Caco-2 (cell line): ENCODE data around the gene C10orf90. TPM values are rescaled to one million over a fixed set of nuclear protein-coding genes. Genes with fewer than 3 reads are reported as not detected.

ENCODE experiments used
- BruUV-seq: library from RNA; stranded (reverse); fragments of 400-500 nt; replicated peaks from 2 replicates; lab custom pipeline; 2021; lab: Mats Ljungman, UMichigan
- CTCF ChIA-PET: fragments of 300-600 bp; sonication (Branson Sonifier 250); formaldehyde crosslinking; loops from one replicate; lab custom pipeline; 2022; ENCODE audit warnings: antibody characterized with exemption; lab: Charles Lee
- POLR2A ChIA-PET: fragments of 300-600 bp; sonication (Branson Sonifier 250); formaldehyde crosslinking; loops from one replicate; lab custom pipeline; 2022; ENCODE audit warnings: antibody characterized with exemption; lab: Charles Lee
- DNase-seq, 2 experiments: peaks; one replicate each; pipeline versions ENCODE4 v3.0.0 to v3.0.0-alpha.2; 2020 to 2022
- H3K27me3 ChIP-seq: replicated peaks from 2 replicates; pipeline ENCODE4 v1.6.0; 2011; ENCODE audit warnings: low read length; ENCODE audit not compliant: control insufficient read depth, insufficient read depth
- H3K36me3 ChIP-seq: 2 replicates; pipeline ENCODE4 v1.5.1; 2011; ENCODE audit warnings: low read length; ENCODE audit not compliant: control insufficient read depth, insufficient read depth
- H3K4me1 ChIP-seq: fragments of 250-450 bp; sonication (Bioruptor Pico); 2 replicates; pipeline ENCODE4 v1.5.1; 2020; ENCODE audit warnings: mild to moderate bottlenecking
- H3K4me3 ChIP-seq: 2 replicates; pipeline ENCODE4 v1.5.1; 2011; ENCODE audit warnings: low read depth, mild to moderate bottlenecking, control low read depth, low read length
- H3K9me3 ChIP-seq: fragments of 250-450 bp; sonication (Bioruptor Pico); 2 replicates; pipeline ENCODE4 v1.5.1; 2020; ENCODE audit warnings: mild to moderate bottlenecking, moderate library complexity
- H3K27ac Mint-ChIP-seq: one replicate; pipeline ENCODE4 v1.8.0; 2022; ENCODE audit warnings: mixed read lengths; ENCODE audit not compliant: unreplicated experiment
- H3K27me3 Mint-ChIP-seq: one replicate; pipeline ENCODE4 v1.8.0; 2022; ENCODE audit warnings: mixed read lengths; ENCODE audit not compliant: insufficient read depth, unreplicated experiment
- H3K36me3 Mint-ChIP-seq: one replicate; pipeline ENCODE4 v1.8.0; 2022; ENCODE audit warnings: mild to moderate bottlenecking, mixed read lengths; ENCODE audit not compliant: insufficient read depth, unreplicated experiment
- H3K4me1 Mint-ChIP-seq: one replicate; pipeline ENCODE4 v1.8.0; 2022; ENCODE audit warnings: low read depth, mixed read lengths; ENCODE audit not compliant: unreplicated experiment
- H3K4me3 Mint-ChIP-seq: one replicate; pipeline ENCODE4 v1.8.0; 2022; ENCODE audit warnings: mild to moderate bottlenecking, moderate library complexity, mixed read lengths; ENCODE audit not compliant: unreplicated experiment
- H3K9me3 Mint-ChIP-seq: one replicate; pipeline ENCODE4 v1.8.0; 2022; ENCODE audit warnings: mixed read lengths; ENCODE audit not compliant: unreplicated experiment
- intact Hi-C: fragments of 100-400 bp; cut with micrococcal nuclease; formaldehyde crosslinking; loops from one replicate; pipeline ENCODE4 v1.10.0; 2022; ENCODE audit not compliant: unreplicated experiment
- total RNA-seq: library from RNA; stranded (reverse); gene quantifications from 2 replicates; pipeline ENCODE4 v1.2.3, GENCODE V29; 2022
- TF ChIP-seq, protein P1 (sequence below), 2 experiments: fragments of 200-600 bp in 1 of 2; IDR thresholded peaks; 1 replicate in 1 of 2; 2 replicates in 1 of 2; pipeline versions ENCODE4 v1.5.1 to v1.8.0; 2011 to 2022; ENCODE audit warnings: antibody characterized with exemption in 1 of 2, control low read depth in 1 of 2, inconsistent platforms in 1 of 2, low read depth in 1 of 2, low read length in 1 of 2, mild to moderate bottlenecking in 1 of 2, moderate library complexity in 1 of 2; ENCODE audit not compliant: insufficient read depth in 1 of 2, severe bottlenecking in 1 of 2, unreplicated experiment in 1 of 2

The C10orf90 gene
- total RNA-seq, 1 experiment from 2014 or later, result not detected

DNA sequence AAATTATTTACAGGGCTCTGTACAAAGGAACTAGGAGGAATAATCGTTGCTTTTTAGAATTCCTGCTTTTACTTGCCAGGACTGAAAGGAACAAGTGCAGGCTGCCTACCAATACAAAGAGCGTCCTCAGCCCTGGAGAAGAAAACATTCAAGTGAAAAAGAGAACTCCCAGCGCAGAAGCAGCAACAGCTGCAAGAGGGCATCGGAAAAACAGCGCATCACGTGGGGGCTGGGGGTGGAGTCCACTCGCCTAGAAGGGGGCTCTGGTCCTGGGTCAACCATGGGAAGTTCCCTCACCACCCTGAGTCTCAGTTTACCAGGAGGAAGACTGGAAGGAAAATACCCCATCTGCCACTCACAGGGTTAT, 385 bp upstream of the C10orf90 start:
- no peak overlapping the region for H3K4me3 ChIP-seq
- Mint-ChIP-seq H3K4me3 (no peak overlapping the region), H3K9me3 (no peaks in the 10 kb centered on the region), H3K4me1 (no peaks in the 10 kb centered on the region), H3K27me3 (peaks cover 8% of the 10 kb centered on the region), H3K36me3 (no peaks in the 10 kb centered on the region), H3K27ac (no peak overlapping the region)
- ChIA-PET POLR2A (no interaction called here), CTCF (no interaction called here)
- no peaks in the 10 kb centered on the region for H3K4me1 ChIP-seq
- DNase-seq, result no peak
- TF ChIP-seq, protein P1, sequence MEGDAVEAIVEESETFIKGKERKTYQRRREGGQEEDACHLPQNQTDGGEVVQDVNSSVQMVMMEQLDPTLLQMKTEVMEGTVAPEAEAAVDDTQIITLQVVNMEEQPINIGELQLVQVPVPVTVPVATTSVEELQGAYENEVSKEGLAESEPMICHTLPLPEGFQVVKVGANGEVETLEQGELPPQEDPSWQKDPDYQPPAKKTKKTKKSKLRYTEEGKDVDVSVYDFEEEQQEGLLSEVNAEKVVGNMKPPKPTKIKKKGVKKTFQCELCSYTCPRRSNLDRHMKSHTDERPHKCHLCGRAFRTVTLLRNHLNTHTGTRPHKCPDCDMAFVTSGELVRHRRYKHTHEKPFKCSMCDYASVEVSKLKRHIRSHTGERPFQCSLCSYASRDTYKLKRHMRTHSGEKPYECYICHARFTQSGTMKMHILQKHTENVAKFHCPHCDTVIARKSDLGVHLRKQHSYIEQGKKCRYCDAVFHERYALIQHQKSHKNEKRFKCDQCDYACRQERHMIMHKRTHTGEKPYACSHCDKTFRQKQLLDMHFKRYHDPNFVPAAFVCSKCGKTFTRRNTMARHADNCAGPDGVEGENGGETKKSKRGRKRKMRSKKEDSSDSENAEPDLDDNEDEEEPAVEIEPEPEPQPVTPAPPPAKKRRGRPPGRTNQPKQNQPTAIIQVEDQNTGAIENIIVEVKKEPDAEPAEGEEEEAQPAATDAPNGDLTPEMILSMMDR (IDR thresholded peaks at IDR 0.05; ENCODE audit: insufficient read depth in 1 of 2, low read depth in 1 of 2, low read length in 1 of 2, severe bottlenecking in 1 of 2, unreplicated experiment in 1 of 2), result no peak
- intact Hi-C loops, result no loop called here
- no peaks in the 10 kb centered on the region for H3K36me3 ChIP-seq
- H3K27me3 ChIP-seq, result no peaks in the 10 kb centered on the region
- no TSS peak for BruUV-seq
- H3K9me3 ChIP-seq, result no peaks in the 10 kb centered on the region

- ChIA-PET CTCF (no interaction called here), POLR2A (no interaction called here)
- no peaks in the 10 kb centered on the region for H3K4me1 Mint-ChIP-seq
- no peak overlapping the region for H3K4me3 Mint-ChIP-seq
- no peaks in the 10 kb centered on the region for H3K9me3 Mint-ChIP-seq
- peaks cover 5% of the 10 kb centered on the region for H3K27me3 Mint-ChIP-seq
- TF ChIP-seq, protein P1 (IDR thresholded peaks at IDR 0.05; ENCODE audit: insufficient read depth in 1 of 2, low read depth in 1 of 2, low read length in 1 of 2, severe bottlenecking in 1 of 2, unreplicated experiment in 1 of 2), result no peak
- Histone ChIP-seq H3K9me3 (no peaks in the 10 kb centered on the region), H3K4me1 (no peaks in the 10 kb centered on the region; the same call in 1 of the 2 replicates), H3K4me3 (no peak overlapping the region), H3K36me3 (no peaks in the 10 kb centered on the region), H3K27me3 (no peaks in the 10 kb centered on the region)
- H3K27ac Mint-ChIP-seq, result no peak overlapping the region
- BruUV-seq, result no TSS peak
- intact Hi-C loops, result no loop called here
- DNase-seq, result no peak
- H3K36me3 Mint-ChIP-seq, result no peaks in the 10 kb centered on the region
Measured at GRCh38 chr10:126669168-126669567, 1.3 kb downstream of the C10orf90 start.

GRCh38 chr10:126668505-126668904, 2.0 kb downstream of the C10orf90 start:
- Histone ChIP-seq H3K4me1 (no peaks in the 10 kb centered on the region; the same call in 1 of the 2 replicates), H3K27me3 (no peaks in the 10 kb centered on the region), H3K36me3 (no peaks in the 10 kb centered on the region), H3K9me3 (no peaks in the 10 kb centered on the region), H3K4me3 (no peak overlapping the region)
- H3K4me3 Mint-ChIP-seq, result no peak overlapping the region
- ChIA-PET CTCF (no interaction called here), POLR2A (no interaction called here)
- H3K9me3 Mint-ChIP-seq, result no peaks in the 10 kb centered on the region
- intact Hi-C loops, result no loop called here
- no peaks in the 10 kb centered on the region for H3K36me3 Mint-ChIP-seq
- H3K4me1 Mint-ChIP-seq, result no peaks in the 10 kb centered on the region
- H3K27me3 Mint-ChIP-seq, result peaks cover 5% of the 10 kb centered on the region
- BruUV-seq, result no TSS peak
- no peak overlapping the region for H3K27ac Mint-ChIP-seq
- DNase-seq, result no peak
- TF ChIP-seq, protein P1 (IDR thresholded peaks at IDR 0.05; ENCODE audit: insufficient read depth in 1 of 2, low read depth in 1 of 2, low read length in 1 of 2, severe bottlenecking in 1 of 2, unreplicated experiment in 1 of 2), result no peak
